Skeletal muscle satellite cell (primary cell): ENCODE results near the gene MS4A18. TPM values are rescaled to one million over a fixed set of nuclear protein-coding genes. Genes with fewer than 3 reads are reported as not detected.
"Not testable (repeated sequence)": the region's sequence is repeated elsewhere in the genome, so short reads cannot be mapped to it uniquely, and the experiment has no call there.

Source experiments
- H3K27me3 ChIP-seq: 2 replicates; pipeline ENCODE4 v1.7.0; 2013; ENCODE audit warnings: low read length; ENCODE audit not compliant: control insufficient read depth, insufficient read depth
- H3K36me3 ChIP-seq: 2 replicates; pipeline ENCODE4 v1.7.0; 2013; ENCODE audit warnings: mild to moderate bottlenecking, control low read depth, low read length; ENCODE audit not compliant: insufficient read depth
- H3K4me1 ChIP-seq: 2 replicates; pipeline ENCODE4 v1.7.0; 2013; ENCODE audit warnings: low read length; ENCODE audit not compliant: control insufficient read depth, insufficient read depth
- H3K4me2 ChIP-seq: 2 replicates; pipeline ENCODE4 v1.7.0; 2013; ENCODE audit warnings: mild to moderate bottlenecking, low read length
- H3K4me3 ChIP-seq: 2 replicates; pipeline ENCODE4 v1.7.0; 2013; ENCODE audit warnings: low read length
- H3K9ac ChIP-seq: 2 replicates; pipeline ENCODE4 v1.7.0; 2013; ENCODE audit warnings: mild to moderate bottlenecking, low read depth, low read length, moderate library complexity
- H3K9me3 ChIP-seq: replicated peaks from 2 replicates; pipeline ENCODE4 v1.7.0; 2013; ENCODE audit warnings: mild to moderate bottlenecking, control low read depth, low read length
- total RNA-seq: library from RNA; depleted of rRNA; stranded (reverse); fragments of >200 nt; gene quantifications from 2 replicates; pipeline ENCODE4 v1.2.3, GENCODE V29; 2012; rRNA removed

The MS4A18 gene
- total RNA-seq, result not detected in 2 replicates

GRCh38 chr11:60724420-60724819 is at the start of gene MS4A18:
TSS of gene MS4A18 (plus strand) at chr11:60724720.
- Histone ChIP-seq H3K27me3 (no peaks in the 10 kb centered on the region), H3K9ac (no peak within 1 kb of the TSS), H3K4me3 (no peak within 1 kb of the TSS), H3K9me3 (no peaks in the 10 kb centered on the region), H3K36me3 (no peaks in the 10 kb centered on the region), H3K4me1 (no peaks in the 10 kb centered on the region), H3K4me2 (no peak within 1 kb of the TSS)

DNA sequence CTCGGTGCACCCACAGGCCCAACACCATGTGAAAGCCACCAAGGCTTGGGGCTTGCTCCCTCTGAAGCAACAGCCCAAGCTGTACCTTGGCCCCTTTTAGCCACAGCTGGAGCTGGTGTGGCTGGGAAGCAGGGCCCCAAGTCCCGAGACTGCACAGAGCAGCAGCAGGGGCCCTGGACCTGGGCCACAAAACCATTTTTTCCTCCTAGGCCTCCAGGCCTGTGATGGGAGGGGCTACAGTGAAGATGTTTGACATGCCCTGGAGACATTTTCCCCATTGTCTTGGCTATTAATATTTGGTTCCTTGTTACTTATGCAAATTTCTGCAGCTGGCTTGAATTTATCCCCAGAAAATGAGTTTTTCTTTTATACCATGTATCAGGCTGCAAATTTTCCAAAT is 46.3 kb upstream of the MS4A18 start:
- H3K27me3 ChIP-seq, H3K36me3 ChIP-seq, H3K9me3 ChIP-seq, H3K4me2 ChIP-seq, H3K4me1 ChIP-seq, H3K4me3 ChIP-seq, H3K9ac ChIP-seq: not testable (repeated sequence)

- no peaks in the 10 kb centered on the region for H3K9me3 ChIP-seq
- no peak overlapping the region for H3K4me2 ChIP-seq
- no peak overlapping the region for H3K4me3 ChIP-seq
- H3K36me3 ChIP-seq, result no peaks in the 10 kb centered on the region
- H3K4me1 ChIP-seq, result no peaks in the 10 kb centered on the region
- no peak overlapping the region for H3K9ac ChIP-seq
- H3K27me3 ChIP-seq, result no peaks in the 10 kb centered on the region
These were observed 44.6 kb upstream of the MS4A18 start for GRCh38 chr11:60679879-60680278.

- Histone ChIP-seq H3K4me3 (no peak overlapping the region), H3K9me3 (no peaks in the 10 kb centered on the region)
These were observed 43.9 kb upstream of the MS4A18 start for GRCh38 chr11:60680455-60681119.

GRCh38 chr11:60684541-60684848 is 40.0 kb upstream of the MS4A18 start:
- not testable (repeated sequence) for H3K4me2 ChIP-seq, H3K36me3 ChIP-seq, H3K4me1 ChIP-seq, H3K27me3 ChIP-seq, H3K9me3 ChIP-seq, H3K9ac ChIP-seq, H3K4me3 ChIP-seq

More at GRCh38 chr11:60680455-60681119, 43.9 kb upstream of the MS4A18 start:
- H3K36me3 ChIP-seq, result no peaks in the 10 kb centered on the region
- H3K27me3 ChIP-seq, result no peaks in the 10 kb centered on the region
- no peak overlapping the region for H3K4me2 ChIP-seq
- no peaks in the 10 kb centered on the region for H3K4me1 ChIP-seq
- H3K9ac ChIP-seq, result no peak overlapping the region

DNA sequence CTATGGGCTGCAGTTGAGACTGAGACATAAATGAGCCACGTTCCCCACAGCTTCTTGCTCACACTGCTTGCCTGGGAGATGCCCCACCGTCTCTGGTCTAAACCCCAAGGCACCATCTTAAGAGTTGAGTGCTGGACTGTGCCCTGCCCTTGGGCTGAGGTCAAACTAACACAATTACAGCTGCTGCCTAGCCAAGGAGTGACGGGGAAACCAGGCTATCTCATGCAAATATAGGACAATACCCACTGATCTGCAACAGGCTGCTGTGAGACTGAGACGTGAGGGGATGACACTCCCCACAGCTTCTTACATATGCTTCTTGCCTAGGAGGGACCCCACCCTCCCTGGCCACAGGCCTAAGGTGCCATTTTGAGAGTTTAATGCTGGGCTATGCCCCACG is 32.9 kb upstream of the MS4A18 start:
- no peaks in the 10 kb centered on the region for H3K36me3 ChIP-seq
- H3K9me3 ChIP-seq, result no peaks in the 10 kb centered on the region
- H3K4me2 ChIP-seq, result no peak overlapping the region
- H3K27me3 ChIP-seq, result no peaks in the 10 kb centered on the region
- no peak overlapping the region for H3K9ac ChIP-seq
- H3K4me1 ChIP-seq, result no peaks in the 10 kb centered on the region
- H3K4me3 ChIP-seq, result no peak overlapping the region

DNA sequence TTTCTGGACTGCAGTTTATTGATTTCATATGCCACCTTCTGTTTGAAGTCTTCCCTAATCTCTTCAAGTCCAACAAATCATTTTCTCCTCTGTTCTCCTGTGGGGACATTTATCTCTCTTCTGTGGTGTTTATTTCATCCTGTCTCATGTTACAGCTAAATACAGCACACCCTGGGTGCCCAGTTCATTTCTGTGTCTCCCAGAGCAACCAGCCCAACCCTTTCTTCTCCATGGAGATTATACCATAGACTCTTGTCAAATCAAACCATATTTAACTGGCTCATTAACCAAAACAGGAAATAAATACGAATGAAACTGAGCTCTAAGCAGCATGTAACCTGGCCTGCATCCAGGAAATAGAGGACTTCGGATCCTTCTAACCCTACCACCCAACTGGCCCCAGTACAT is 25.2 kb upstream of the MS4A18 start, which contains the start of gene MS4A8:
Gene MS4A8, plus strand, starts transcription at position 329 of the 408 bp plus-strand sequence. CDS start 1,249 bp downstream, outside the sequence.
- no peaks in the 10 kb centered on the region for H3K27me3 ChIP-seq
- H3K4me1 ChIP-seq, result no peaks in the 10 kb centered on the region
- H3K9ac ChIP-seq, result no peak within 1 kb of the TSS
- H3K9me3 ChIP-seq, result no peaks in the 10 kb centered on the region
- H3K4me3 ChIP-seq, result no peak within 1 kb of the TSS
- H3K36me3 ChIP-seq, result no peaks in the 10 kb centered on the region
- H3K4me2 ChIP-seq, result no peak within 1 kb of the TSS

DNA sequence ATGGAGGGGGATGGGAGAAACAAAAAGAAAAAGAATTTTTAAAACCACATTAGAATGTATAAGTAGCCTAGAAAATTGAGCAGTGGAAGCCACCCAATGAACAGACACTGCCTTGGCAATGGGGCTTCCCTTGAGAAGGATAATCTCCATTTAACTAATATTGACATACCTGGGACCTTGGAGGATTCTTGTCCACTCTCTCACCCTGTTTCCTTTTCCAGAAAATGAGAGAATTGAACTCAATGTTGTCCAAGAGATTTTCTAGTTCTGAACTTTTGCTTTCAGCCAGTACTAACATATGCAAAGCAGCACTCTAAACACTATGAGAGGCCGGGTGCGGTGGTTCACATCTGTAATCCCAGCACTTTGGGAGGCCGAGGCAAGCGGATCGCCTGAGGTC is 24.6 kb upstream of the MS4A18 start:
- Histone ChIP-seq H3K4me2 (no peak overlapping the region), H3K9me3 (no peaks in the 10 kb centered on the region), H3K4me1 (no peaks in the 10 kb centered on the region), H3K4me3 (no peak overlapping the region), H3K9ac (no peak overlapping the region), H3K27me3 (no peaks in the 10 kb centered on the region), H3K36me3 (no peaks in the 10 kb centered on the region)

- Histone ChIP-seq H3K4me2 (no peak overlapping the region), H3K4me3 (no peak overlapping the region), H3K27me3 (no peaks in the 10 kb centered on the region), H3K9me3 (no peaks in the 10 kb centered on the region), H3K36me3 (no peaks in the 10 kb centered on the region), H3K4me1 (no peaks in the 10 kb centered on the region), H3K9ac (no peak overlapping the region)
These were observed 23.6 kb upstream of the MS4A18 start for GRCh38 chr11:60700689-60701468.

DNA sequence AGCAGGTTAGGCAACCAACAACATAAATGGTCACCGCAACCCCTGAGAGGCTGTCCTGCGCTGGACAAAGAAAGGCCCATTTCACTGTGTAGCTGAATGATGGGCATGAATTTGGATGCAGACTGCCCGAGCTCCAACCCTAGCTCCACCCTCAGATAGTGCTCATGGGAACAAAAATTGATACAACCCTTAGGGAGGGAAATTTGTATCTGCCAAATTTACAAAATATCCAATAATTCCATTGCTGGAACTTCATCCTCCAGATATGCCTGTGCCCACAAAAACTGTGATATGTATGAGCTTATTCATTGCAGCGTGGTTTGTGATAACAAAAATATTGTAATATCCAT is 23.1 kb upstream of the MS4A18 start:
- H3K9me3 ChIP-seq, result no peaks in the 10 kb centered on the region
- no peaks in the 10 kb centered on the region for H3K36me3 ChIP-seq
- H3K4me2 ChIP-seq, result no peak overlapping the region
- H3K4me1 ChIP-seq, result no peaks in the 10 kb centered on the region
- H3K27me3 ChIP-seq, result no peaks in the 10 kb centered on the region
- no peak overlapping the region for H3K9ac ChIP-seq
- no peak overlapping the region for H3K4me3 ChIP-seq

DNA sequence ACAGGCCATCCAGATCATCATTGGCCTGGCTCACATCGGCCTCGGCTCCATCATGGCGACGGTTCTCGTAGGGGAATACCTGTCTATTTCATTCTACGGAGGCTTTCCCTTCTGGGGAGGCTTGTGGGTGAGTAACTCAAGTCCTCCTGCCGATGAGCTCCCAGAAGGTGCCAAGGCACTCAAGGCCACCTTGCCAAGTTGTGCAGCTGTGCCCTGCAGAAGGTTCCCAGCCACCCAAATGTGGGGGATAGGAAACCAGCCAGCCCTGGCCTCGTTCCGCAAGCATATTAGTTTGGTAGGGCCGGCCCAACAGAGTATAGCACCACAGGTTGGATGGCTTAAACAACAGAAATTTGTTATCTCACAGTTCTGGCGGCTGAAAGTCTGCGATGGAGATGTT is 21.1 kb upstream of the MS4A18 start:
- H3K4me2 ChIP-seq, result no peak overlapping the region
- no peaks in the 10 kb centered on the region for H3K36me3 ChIP-seq
- no peaks in the 10 kb centered on the region for H3K27me3 ChIP-seq
- no peak overlapping the region for H3K9ac ChIP-seq
- H3K4me1 ChIP-seq, result no peaks in the 10 kb centered on the region
- no peaks in the 10 kb centered on the region for H3K9me3 ChIP-seq
- no peak overlapping the region for H3K4me3 ChIP-seq

DNA sequence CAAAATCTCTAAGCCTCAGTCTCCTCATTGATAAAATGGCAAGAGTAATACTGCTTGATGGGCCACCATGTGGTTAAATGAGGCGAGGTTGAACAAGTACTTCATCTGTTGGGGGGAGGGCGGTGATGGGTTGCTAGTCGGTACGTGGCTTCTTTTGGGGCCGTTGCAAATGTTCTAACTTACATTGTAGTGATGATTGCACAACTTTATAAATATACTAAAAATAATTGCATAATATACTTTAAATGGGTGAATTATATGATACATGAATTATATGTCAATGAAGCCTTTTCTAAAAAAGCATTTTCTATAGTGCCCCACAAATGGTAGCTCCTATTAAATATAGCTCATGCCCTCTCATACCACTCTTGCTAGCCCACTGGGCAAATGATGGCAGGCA is 18.6 kb upstream of the MS4A18 start:
- H3K4me1 ChIP-seq, result no peaks in the 10 kb centered on the region

More for the DNA sequence above, 18.6 kb upstream of the MS4A18 start:
- H3K4me2 ChIP-seq, result no peak overlapping the region
- no peaks in the 10 kb centered on the region for H3K27me3 ChIP-seq
- no peaks in the 10 kb centered on the region for H3K36me3 ChIP-seq
- no peak overlapping the region for H3K9ac ChIP-seq
- H3K4me3 ChIP-seq, result no peak overlapping the region
- H3K9me3 ChIP-seq, result no peaks in the 10 kb centered on the region
